GM21825 (cell line): ENCODE data around the gene MEGF6.

Source experiments
- ATAC-seq: cut with Tn5 transposase; IDR thresholded peaks from one replicate; pipeline ENCODE4 v1.9.1; 2021; ENCODE audit warnings: mild to moderate bottlenecking, moderate library complexity; ENCODE audit not compliant: unreplicated experiment

The MEGF6 gene, protein sequence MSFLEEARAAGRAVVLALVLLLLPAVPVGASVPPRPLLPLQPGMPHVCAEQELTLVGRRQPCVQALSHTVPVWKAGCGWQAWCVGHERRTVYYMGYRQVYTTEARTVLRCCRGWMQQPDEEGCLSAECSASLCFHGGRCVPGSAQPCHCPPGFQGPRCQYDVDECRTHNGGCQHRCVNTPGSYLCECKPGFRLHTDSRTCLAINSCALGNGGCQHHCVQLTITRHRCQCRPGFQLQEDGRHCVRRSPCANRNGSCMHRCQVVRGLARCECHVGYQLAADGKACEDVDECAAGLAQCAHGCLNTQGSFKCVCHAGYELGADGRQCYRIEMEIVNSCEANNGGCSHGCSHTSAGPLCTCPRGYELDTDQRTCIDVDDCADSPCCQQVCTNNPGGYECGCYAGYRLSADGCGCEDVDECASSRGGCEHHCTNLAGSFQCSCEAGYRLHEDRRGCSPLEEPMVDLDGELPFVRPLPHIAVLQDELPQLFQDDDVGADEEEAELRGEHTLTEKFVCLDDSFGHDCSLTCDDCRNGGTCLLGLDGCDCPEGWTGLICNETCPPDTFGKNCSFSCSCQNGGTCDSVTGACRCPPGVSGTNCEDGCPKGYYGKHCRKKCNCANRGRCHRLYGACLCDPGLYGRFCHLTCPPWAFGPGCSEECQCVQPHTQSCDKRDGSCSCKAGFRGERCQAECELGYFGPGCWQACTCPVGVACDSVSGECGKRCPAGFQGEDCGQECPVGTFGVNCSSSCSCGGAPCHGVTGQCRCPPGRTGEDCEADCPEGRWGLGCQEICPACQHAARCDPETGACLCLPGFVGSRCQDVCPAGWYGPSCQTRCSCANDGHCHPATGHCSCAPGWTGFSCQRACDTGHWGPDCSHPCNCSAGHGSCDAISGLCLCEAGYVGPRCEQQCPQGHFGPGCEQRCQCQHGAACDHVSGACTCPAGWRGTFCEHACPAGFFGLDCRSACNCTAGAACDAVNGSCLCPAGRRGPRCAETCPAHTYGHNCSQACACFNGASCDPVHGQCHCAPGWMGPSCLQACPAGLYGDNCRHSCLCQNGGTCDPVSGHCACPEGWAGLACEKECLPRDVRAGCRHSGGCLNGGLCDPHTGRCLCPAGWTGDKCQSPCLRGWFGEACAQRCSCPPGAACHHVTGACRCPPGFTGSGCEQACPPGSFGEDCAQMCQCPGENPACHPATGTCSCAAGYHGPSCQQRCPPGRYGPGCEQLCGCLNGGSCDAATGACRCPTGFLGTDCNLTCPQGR (N-terminal part only)

DNA sequence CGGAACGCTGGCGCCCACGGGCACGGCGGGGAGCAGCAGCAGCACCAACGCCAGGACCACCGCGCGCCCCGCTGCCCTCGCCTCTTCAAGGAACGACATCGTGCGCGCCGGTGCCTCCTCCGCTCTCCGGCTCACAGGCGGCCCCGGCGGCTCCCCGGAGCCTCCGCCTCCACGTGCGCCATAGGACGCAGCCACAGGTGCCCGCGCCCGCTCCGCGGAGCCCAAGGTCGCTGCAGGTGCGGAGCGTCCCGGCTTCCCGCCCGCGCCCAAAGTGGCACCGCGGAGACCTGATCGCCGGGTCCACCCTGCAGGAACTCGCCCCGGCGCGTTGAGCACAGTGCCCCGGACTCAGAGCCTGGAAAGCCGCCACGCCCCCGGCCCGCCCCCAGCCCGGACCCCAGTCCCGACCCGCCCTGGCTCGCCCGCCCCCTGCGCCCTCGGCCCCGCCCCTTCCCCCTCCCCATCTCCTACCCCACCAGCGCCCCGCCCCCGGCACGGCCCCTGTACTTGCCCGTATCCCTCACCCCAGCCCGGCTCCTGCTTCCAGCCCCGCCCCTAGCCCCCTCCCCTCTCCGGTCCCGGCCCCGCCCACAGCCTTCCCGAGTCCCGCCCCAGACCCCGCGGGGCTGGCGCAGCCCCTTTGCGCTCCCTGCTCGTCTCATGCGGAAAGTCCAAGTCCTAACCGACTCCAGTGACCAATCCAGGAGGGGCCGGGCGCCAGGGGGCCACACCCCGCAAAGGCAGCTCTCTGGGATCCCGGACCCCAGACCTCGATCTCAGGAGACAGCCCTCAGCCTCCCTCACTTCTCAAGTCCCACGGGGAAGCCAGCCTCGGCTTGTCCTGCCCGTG is at the start of gene MEGF6:
Gene MEGF6 (minus strand): TSS at position 339 of the 850 bp plus-strand sequence. CDS start 240 bp downstream, at position 99.
- ATAC-seq: no peak

DNA sequence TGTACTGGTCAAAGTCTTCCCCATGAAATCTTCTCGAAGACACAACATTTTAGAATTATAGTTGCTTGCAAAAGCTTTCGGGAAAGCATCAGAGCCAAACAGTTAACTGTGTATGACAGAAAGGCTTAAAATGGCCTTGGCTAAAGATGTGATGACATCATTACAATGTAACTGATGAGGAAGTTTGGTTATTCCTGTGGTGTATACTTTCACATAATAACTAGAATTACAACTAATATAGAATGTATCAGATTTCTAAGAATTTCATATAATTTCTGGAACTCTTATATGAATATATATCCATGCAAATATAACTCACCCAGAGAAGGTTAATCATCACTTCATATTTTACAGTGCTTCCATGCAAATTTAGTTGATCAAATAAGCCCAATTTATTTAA is 49.4 kb upstream of the MEGF6 start:
- ATAC-seq: no peak

DNA sequence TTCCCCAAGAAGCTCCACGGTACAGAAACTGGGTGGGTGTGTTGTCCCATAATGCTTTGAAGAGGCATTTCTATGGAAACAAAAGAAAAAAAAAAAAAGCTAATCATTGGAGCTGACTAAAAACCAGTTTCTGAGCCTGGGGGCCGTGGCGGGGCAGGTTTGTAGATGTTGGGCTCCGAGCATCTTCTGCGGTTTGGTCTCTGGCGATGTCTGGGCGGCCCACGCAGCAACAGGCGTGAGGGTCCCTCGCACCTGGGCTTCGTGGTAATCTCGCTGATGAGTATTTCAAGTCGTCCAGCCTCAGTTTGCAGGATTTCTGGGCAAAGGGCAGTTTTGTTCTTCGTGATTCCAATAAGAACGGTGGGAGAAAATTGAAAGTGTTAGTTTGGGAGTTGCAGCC is 47.8 kb upstream of the MEGF6 start:
- ATAC-seq: no peak

- ATAC-seq: no peak
Measured at GRCh38 chr1:3658231-3658615, 46.9 kb upstream of the MEGF6 start.

GRCh38 chr1:3657578-3658230 is 46.4 kb upstream of the MEGF6 start:
- no peak for ATAC-seq

DNA sequence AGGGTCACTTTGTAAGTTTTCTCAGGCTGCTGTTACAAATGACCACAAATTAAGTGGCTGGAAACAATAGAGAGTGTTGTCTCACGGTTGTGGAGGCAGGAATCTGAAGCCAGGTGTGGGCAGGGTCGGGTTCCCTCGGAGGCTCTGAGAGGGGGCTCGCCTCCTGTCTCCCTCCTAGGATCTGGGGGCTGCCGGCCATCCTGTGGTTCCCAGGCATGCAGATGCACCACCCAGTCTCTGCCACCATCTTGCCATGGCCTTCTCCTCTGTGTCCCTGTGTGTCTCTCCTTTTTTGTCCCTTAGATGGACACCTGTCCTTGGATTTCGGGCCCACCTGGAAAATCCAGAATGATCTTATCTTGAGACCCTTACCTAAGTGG is 45.8 kb upstream of the MEGF6 start:
- ATAC-seq: no peak

GRCh38 chr1:3656450-3657095 is 45.3 kb upstream of the MEGF6 start:
- ATAC-seq: no peak

DNA sequence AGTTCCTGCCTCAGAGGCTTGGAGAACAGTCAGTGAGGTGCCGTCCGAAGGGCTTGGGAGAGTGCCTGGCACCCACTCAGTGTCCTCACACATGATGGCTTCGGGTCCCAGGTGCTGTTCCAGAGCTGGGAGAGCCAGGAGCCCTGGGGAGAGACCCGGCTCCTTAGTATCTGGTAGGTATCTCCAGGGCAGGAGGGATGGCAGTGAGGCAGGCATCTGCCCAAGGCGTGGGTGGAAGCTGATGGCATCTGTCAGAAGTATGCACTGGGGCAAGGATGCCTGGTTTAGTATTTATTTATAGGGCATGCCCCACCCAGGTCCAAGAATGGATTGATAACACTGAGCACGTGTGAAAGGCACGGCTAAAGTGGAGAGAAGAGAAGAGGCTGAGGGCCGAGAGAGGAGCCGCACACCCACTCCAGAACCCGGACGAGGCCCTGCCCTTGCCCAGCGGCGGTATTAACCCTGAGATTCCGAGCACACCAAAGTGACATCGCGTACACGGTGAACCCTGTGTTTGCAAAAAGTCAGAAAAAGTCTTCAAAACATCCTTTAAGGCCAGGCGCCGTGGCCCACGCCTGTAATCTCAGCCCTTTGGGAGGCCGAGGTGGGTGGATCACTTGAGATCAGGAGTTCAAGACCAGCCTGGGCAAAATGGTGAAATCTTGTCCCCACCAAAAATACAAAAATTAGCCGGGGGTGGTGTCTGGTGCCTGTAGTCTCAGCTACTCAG is 43.4 kb upstream of the MEGF6 start:
- no peak for ATAC-seq

- ATAC-seq: no peak
Measured at GRCh38 chr1:3653286-3653618, 41.9 kb upstream of the MEGF6 start.

GRCh38 chr1:3652548-3653285 is 41.4 kb upstream of the MEGF6 start:
- ATAC-seq: no peak

- ATAC-seq: no peak
Measured at GRCh38 chr1:3651930-3652547, 40.7 kb upstream of the MEGF6 start, which contains the start of gene TP73. TSS of gene TP73 (plus strand) at chr1:3652516. CDS start at chr1:3682366, 29,850 bp downstream.

GRCh38 chr1:3651026-3651929 is 40.0 kb upstream of the MEGF6 start:
- ATAC-seq: no peak

GRCh38 chr1:3650248-3651025 is 39.1 kb upstream of the MEGF6 start:
- no peak for ATAC-seq

DNA sequence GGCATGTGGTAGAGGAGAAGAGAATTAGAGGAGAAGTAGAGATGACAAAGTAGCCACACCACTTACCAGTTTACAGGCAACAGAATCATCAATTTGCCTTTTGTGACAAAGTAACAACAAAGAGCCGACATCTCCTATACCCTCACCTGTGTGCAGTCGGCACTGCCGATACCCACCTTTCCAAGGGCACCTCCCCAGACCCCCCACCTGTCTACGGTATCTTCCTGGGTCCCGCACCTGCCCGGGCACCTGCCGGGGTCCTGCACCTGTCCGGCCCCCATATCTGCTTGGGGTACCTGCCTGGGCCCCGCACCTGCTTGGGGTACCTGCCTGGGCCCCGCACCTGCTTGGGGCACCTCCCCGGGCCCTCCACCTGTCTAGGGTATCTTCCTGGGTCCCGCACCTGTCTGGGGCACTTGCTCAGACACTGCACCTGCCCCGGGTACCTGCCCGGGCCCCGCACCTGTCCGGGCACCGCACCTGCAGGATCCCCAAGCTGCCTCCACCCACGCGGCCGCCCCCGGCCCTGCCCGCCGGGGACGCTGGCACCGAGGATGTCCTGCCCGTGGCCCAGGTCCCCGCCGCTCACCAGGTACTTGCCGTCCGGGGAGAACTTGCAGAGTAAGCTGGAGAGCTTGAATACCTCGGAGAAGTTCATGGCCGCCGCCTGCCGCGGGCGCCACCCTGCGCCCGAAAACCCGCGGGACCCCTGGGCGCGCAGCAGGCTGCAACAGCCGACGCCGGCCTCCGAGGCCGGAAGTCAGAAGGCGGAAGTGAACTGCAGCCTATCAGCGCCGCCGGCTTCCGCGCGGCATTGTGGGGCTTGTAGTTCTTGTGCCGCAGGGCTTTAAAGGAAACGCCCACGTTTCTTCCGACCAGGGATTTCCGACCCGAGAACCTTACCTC is 38.3 kb upstream of the MEGF6 start, which contains the start of gene WRAP73:
Gene WRAP73 (minus strand): TSS at position 762 of the 906 bp plus-strand sequence. CDS start 104 bp downstream, at position 658.
- ATAC-seq: peak; percentile 80

- no peak for ATAC-seq
Measured at GRCh38 chr1:3646596-3646995, 35.3 kb upstream of the MEGF6 start.
